Neural progenitor cell (in vitro differentiated cells): ENCODE results near the gene GRM8.
"Not testable (repeated sequence)": the region's sequence is repeated elsewhere in the genome, so short reads cannot be mapped to it uniquely, and the experiment has no call there.

Experiments
- CTCF ChIP-seq: fragments of 200-600 bp; sonication (generic); IDR thresholded peaks from 2 replicates; pipeline ENCODE4 v1.5.1; 2017; ENCODE audit warnings: antibody characterized with exemption, mild to moderate bottlenecking
- EZH2 ChIP-seq: fragments of 200-600 bp; sonication (generic); IDR thresholded peaks from 2 replicates; pipeline ENCODE4 v1.6.1; 2017; ENCODE audit warnings: antibody characterized with exemption, mild to moderate bottlenecking, moderate library complexity

GRCh38 chr7:126905255-126905654 is 347.5 kb downstream of the GRM8 start:
- TF ChIP-seq CTCF, EZH2: not testable (repeated sequence)
